GM12878 (cell line): ENCODE measurements around the gene PCTP. TPM values are rescaled to one million over a fixed set of nuclear protein-coding genes. Genes with fewer than 3 reads are reported as not detected.

Experiments
- ATAC-seq: fragments of 200-7000 bp; cut with Tn5 transposase; 3 replicates; pipeline ENCODE4 v1.9.1; 2020; ENCODE audit warnings: mild to moderate bottlenecking, moderate library complexity
- BruUV-seq: library from RNA; stranded (reverse); fragments of 400-500 nt; replicated peaks from 2 replicates; lab custom pipeline; 2021; lab: Mats Ljungman, UMichigan
- CTCF ChIA-PET: fragments of 300-600 bp; sonication (Branson Sonifier 250); formaldehyde crosslinking; extraction: SDS; loops from one replicate; lab custom pipeline; 2021; ENCODE audit warnings: inconsistent platforms; lab: Yijun Ruan, JAX
- POLR2A ChIA-PET: fragments of 350-600 bp; formaldehyde crosslinking; extraction: SDS; loops from one replicate; lab custom pipeline; 2021; ENCODE audit warnings: inconsistent platforms; lab: Charles Lee
- RAD21 ChIA-PET: fragments of 300-600 bp; sonication (Branson Sonifier 250); formaldehyde crosslinking; loops from one replicate; lab custom pipeline; 2023; ENCODE audit warnings: antibody characterized with exemption; ENCODE audit not compliant: unreplicated experiment; lab: Charles Lee
- SMC1A ChIA-PET: fragments of 300-600 bp; sonication (Branson Sonifier 250); formaldehyde crosslinking; loops from one replicate; lab custom pipeline; 2023; ENCODE audit not compliant: unreplicated experiment, uncharacterized antibody; lab: Charles Lee
- DNase-seq: peaks from one replicate; pipeline ENCODE4 v3.0.0-alpha.2; 2011; ENCODE audit warnings: low read depth, low spot score
- FAIRE-seq: peaks from 3 replicates; lab custom pipeline; 2011; peaks lifted over from hg19 to GRCh38; lab: Jason Lieb, UNC
- H2AFZ ChIP-seq: 2 replicates; pipeline ENCODE4 v1.6.0; 2011; ENCODE audit warnings: low read depth, low read length, control low read depth; ENCODE audit not compliant: control insufficient read depth
- H3K27ac ChIP-seq: 2 replicates; pipeline ENCODE4 v1.5.1; 2011; ENCODE audit warnings: control low read depth; ENCODE audit not compliant: control insufficient read depth, insufficient read depth
- H3K27me3 ChIP-seq, 2 experiments: replicated peaks in 1 of 2; 2 replicates each; pipeline versions ENCODE4 v1.6.0 to v1.6.1; 2011; ENCODE audit warnings: low read length in 1 of 2; ENCODE audit not compliant: control insufficient read depth in 2 of 2, insufficient read depth in 2 of 2
- H3K36me3 ChIP-seq, 2 experiments: 2 replicates each; pipeline ENCODE4 v1.5.1; 2011; ENCODE audit warnings: low read length in 1 of 2; ENCODE audit not compliant: control insufficient read depth in 2 of 2, insufficient read depth in 2 of 2
- H3K4me1 ChIP-seq: 2 replicates; pipeline ENCODE4 v1.6.1; 2011; ENCODE audit warnings: mild to moderate bottlenecking, low read length, moderate library complexity, mixed read lengths; ENCODE audit not compliant: control insufficient read depth, insufficient read depth
- H3K4me2 ChIP-seq: 2 replicates; pipeline ENCODE4 v1.6.0; 2011; ENCODE audit warnings: control low read depth; ENCODE audit not compliant: control insufficient read depth, insufficient read depth
- H3K4me3 ChIP-seq: fragments of 200-600 bp; sonication (generic); 2 replicates; pipeline ENCODE4 v1.5.1; 2016
- H3K79me2 ChIP-seq: 2 replicates; pipeline ENCODE4 v1.6.0; 2011; ENCODE audit warnings: low read length; ENCODE audit not compliant: control insufficient read depth, insufficient read depth
- H3K9ac ChIP-seq: 2 replicates; pipeline ENCODE4 v1.8.0; 2011; ENCODE audit warnings: low read length, control low read depth, mixed read lengths; ENCODE audit not compliant: control insufficient read depth, insufficient read depth
- H3K9me3 ChIP-seq: replicated peaks from 3 replicates; pipeline ENCODE4 v1.5.1; 2011; ENCODE audit warnings: mild to moderate bottlenecking, low read length; ENCODE audit not compliant: control insufficient read depth, insufficient read depth
- H4K20me1 ChIP-seq: 2 replicates; pipeline ENCODE4 v1.6.0; 2011; ENCODE audit not compliant: control insufficient read depth, insufficient read depth
- BACH1 ChIP-seq: fragments of 450-650 bp; IDR thresholded peaks from 2 replicates; pipeline ENCODE4 v1.6.1; 2017; ENCODE audit warnings: mild to moderate bottlenecking, borderline replicate concordance
- CBX3 ChIP-seq: fragments of 200-600 bp; sonication (generic); IDR thresholded peaks from 2 replicates; pipeline ENCODE4 v1.6.1; 2016; ENCODE audit warnings: low read depth, borderline replicate concordance
- CREB1 ChIP-seq: IDR thresholded peaks from 2 replicates; pipeline ENCODE4 v1.6.1; 2012; ENCODE audit warnings: low read depth, mild to moderate bottlenecking, inconsistent platforms
- EED ChIP-seq: sonication (generic); IDR thresholded peaks from 2 replicates; pipeline ENCODE4 v1.6.1; 2016; ENCODE audit warnings: antibody characterized with exemption, low read depth
- ETV6 ChIP-seq, 2 experiments: fragments of 450-650 bp in 1 of 2; IDR thresholded peaks in 1 of 2; conservative IDR thresholded peaks in 1 of 2; 2 replicates each; pipeline ENCODE4 v1.6.1; 2014; ENCODE audit warnings: antibody characterized with exemption in 1 of 2, borderline replicate concordance in 1 of 2, low read depth in 1 of 2, mild to moderate bottlenecking in 1 of 2, moderate library complexity in 1 of 2
- GATAD2B ChIP-seq: fragments of 450-650 bp; conservative IDR thresholded peaks from 2 replicates; pipeline ENCODE4 v1.6.1; 2017; ENCODE audit warnings: low read depth, mild to moderate bottlenecking, moderate library complexity
- IRF3 ChIP-seq: fragments of 450-650 bp; IDR thresholded peaks from 2 replicates; pipeline ENCODE4 v1.6.1; 2014; ENCODE audit warnings: mild to moderate bottlenecking
- MEF2B ChIP-seq: fragments of 450-650 bp; IDR thresholded peaks from 2 replicates; pipeline ENCODE4 v1.6.1; 2018; ENCODE audit warnings: mild to moderate bottlenecking, moderate library complexity; ENCODE audit not compliant: partially characterized antibody, poor library complexity, severe bottlenecking
- RELB ChIP-seq: fragments of 450-650 bp; IDR thresholded peaks from 2 replicates; pipeline ENCODE4 v1.6.1; 2017; ENCODE audit warnings: low read depth, mild to moderate bottlenecking, moderate library complexity
- ZNF622 ChIP-seq: fragments of 450-650 bp; IDR thresholded peaks from 2 replicates; pipeline ENCODE4 v1.6.1; 2017; ENCODE audit warnings: mild to moderate bottlenecking, inconsistent platforms
- WGBS: methylation state at CpG from one replicate; pipeline ENCODE4 v1.1.6; 2016; ENCODE audit warnings: low lambda C conversion rate; ENCODE audit not compliant: insufficient replicate concordance, insufficient coverage; ENCODE audit errors: missing lambda C conversion rate; 5-methylcytosine and 5-hydroxymethylcytosine counted together
- in situ Hi-C: fragments of 300-500 bp; cut with MboI; formaldehyde crosslinking; loops from 9 replicates; pipeline ENCODE4 v1.14.3; 2018; ENCODE audit warnings: mixed read lengths
- intact Hi-C: fragments of 100-400 bp; cut with micrococcal nuclease; formaldehyde crosslinking; loops from one replicate; pipeline ENCODE4 v1.14.2; 2022; ENCODE audit not compliant: unreplicated experiment
- polyA plus RNA-seq, 11 experiments: library from polyadenylated mRNA; depleted of rRNA in 4 of 11; unstranded in 6 of 11; stranded (reverse) in 5 of 11; fragments of >200 nt; fragmentation: Nextera tagmentation in 4 of 11; fragmentation: Illumina TruSeq in 1 of 11; extraction: Ambion mirVana in 4 of 11; extraction: Trizol in 1 of 11; gene quantifications; 1 replicate in 1 of 11; 2 replicates in 10 of 11; pipeline versions ENCODE4 v1.2.1 to v1.2.3, GENCODE V29; 2011 to 2016; ENCODE audit warnings: inconsistent platforms in 2 of 11, missing spikeins in 2 of 11, low read depth in 1 of 11
- total RNA-seq, 4 experiments: library from RNA; depleted of rRNA in 3 of 4; stranded (reverse); fragments of >200 nt in 3 of 4; fragmentation: Illumina TruSeq in 1 of 4; extraction: Trizol in 1 of 4; gene quantifications; 2 replicates each; pipeline versions ENCODE4 v1.2.1 to v1.2.3, GENCODE V29; 2013 to 2021

PCTP gene
- total and polyA plus RNA-seq, 10 of the 15 experiments (the other 5 are each of a cell fraction or from before 2014, with no cell fraction given): 1.4 to 26.8 (median 3.7) TPM

GRCh38 chr17:55710829-55711496 lies 39.9 kb upstream of the PCTP start:
- Histone ChIP-seq H2AFZ (no peak overlapping the region), H4K20me1 (no peaks in the 10 kb centered on the region), H3K36me3 (no peaks in the 10 kb centered on the region), H3K79me2 (no peaks in the 10 kb centered on the region), H3K4me3 (no peak overlapping the region), H3K4me2 (no peak overlapping the region), H3K9ac (no peak overlapping the region), H3K4me1 (no peaks in the 10 kb centered on the region), H3K27ac (no peak overlapping the region), H3K9me3 (no peaks in the 10 kb centered on the region), H3K27me3 (no peaks in the 10 kb centered on the region)
- ChIA-PET RAD21 (no interaction called here), POLR2A (no interaction called here), CTCF (no interaction called here), SMC1A (no interaction called here)
- 31% methylated on average over 4 of the region's 4 CpGs for WGBS
- FAIRE-seq (no peak), ATAC-seq (no peak), DNase-seq (no peak)
- no peak for TF ChIP-seq MEF2B
- TF ChIP-seq CREB1: no peak
- TF ChIP-seq GATAD2B: no peak
- no peak for TF ChIP-seq IRF3
- in situ Hi-C loops: no loop called here
- no TSS peak for BruUV-seq
- intact Hi-C loops: no loop called here

- no peaks in the 10 kb centered on the region for H3K36me3 ChIP-seq
- no peaks in the 10 kb centered on the region; a peak in 1 of 4 replicates for H3K27me3 ChIP-seq
- ChIA-PET CTCF (interaction anchor here (0.5 to 6.0 kb wide), 22 partner anchors 9 to 1285 kb away, joined by 3 to 43 read pairs (median 5); no protein-coding TSS in a partner anchor), SMC1A (interaction anchor here (0.6 to 2.5 kb wide), 10 partner anchors 10 to 191 kb away, joined by 3 to 11 read pairs (median 4); no protein-coding TSS in a partner anchor), POLR2A (no interaction called here), RAD21 (interaction anchor here (0.9 to 1.2 kb wide), 2 partner anchors 169 to 193 kb away, joined by 4 to 5 read pairs; no protein-coding TSS in a partner anchor)
- H3K4me2 ChIP-seq: no peak overlapping the region
- no peak for ATAC-seq
- H3K27ac ChIP-seq: no peak overlapping the region
- no peaks in the 10 kb centered on the region for H3K79me2 ChIP-seq
- H3K9me3 ChIP-seq: no peaks in the 10 kb centered on the region
- no peaks in the 10 kb centered on the region for H3K4me1 ChIP-seq
- no TSS peak for BruUV-seq
- no peak for FAIRE-seq
- TF ChIP-seq EED (no peak), CBX3 (no peak), RELB (no peak), BACH1 (no peak), ZNF622 (no peak), ETV6 (conservative IDR thresholded peaks at IDR 0.05 in 1 of 2, IDR thresholded peaks at IDR 0.05 in 1 of 2; ENCODE audit: borderline replicate concordance in 1 of 2, low read depth in 1 of 2) (no peak)
- no peak overlapping the region for H3K4me3 ChIP-seq
- H3K9ac ChIP-seq: no peak overlapping the region
- DNase-seq: no peak
- 13% methylated on average over 4 of the region's 4 CpGs for WGBS
- intact Hi-C loops: no loop called here
- in situ Hi-C loops: loop anchor here (5.0 kb wide), 2 partner anchors 35 to 190 kb away; partner anchors contain the start of gene PCTP
- no peaks in the 10 kb centered on the region for H4K20me1 ChIP-seq
- no peak overlapping the region for H2AFZ ChIP-seq
Measured at GRCh38 chr17:55717432-55717831, 33.4 kb upstream of the PCTP start.
